K562 (cell line): ENCODE measurements around the gene REG3G. TPM values are rescaled to one million over a fixed set of nuclear protein-coding genes. Genes with fewer than 3 reads are reported as not detected.

Experiments used
- ATAC-seq: fragments of 200-7000 bp; cut with Tn5 transposase; 3 replicates; pipeline ENCODE4 v1.9.1; 2020; ENCODE audit warnings: moderate library complexity
- BruUV-seq: library from RNA; stranded (reverse); fragments of 400-500 nt; replicated peaks from 2 replicates; lab custom pipeline; 2021; lab: Mats Ljungman, UMichigan
- CTCF ChIA-PET: fragments of 300-600 bp; formaldehyde crosslinking; extraction: SDS; loops from one replicate; lab custom pipeline; 2021; ENCODE audit warnings: low intra/inter-chr PET ratio; lab: Yijun Ruan, JAX
- POLR2A ChIA-PET: fragments of 300-600, 350-650 bp; sonication (Branson Sonifier 250); formaldehyde crosslinking; extraction: SDS; loops from one replicate; lab custom pipeline; 2021; ENCODE audit warnings: antibody characterized with exemption, inconsistent platforms; lab: Yijun Ruan, JAX
- DNase-seq, 4 experiments: peaks; one replicate each; pipeline versions ENCODE4 v3.0.0 to v3.0.0-alpha.2; 2011 to 2018; ENCODE audit warnings: low spot score in 3 of 4, mixed read lengths in 3 of 4; ENCODE audit errors: extremely low read depth in 1 of 4
- FAIRE-seq: peaks from 2 replicates; lab custom pipeline; 2011; peaks lifted over from hg19 to GRCh38; lab: Jason Lieb, UNC
- H2AFZ ChIP-seq: 2 replicates; pipeline ENCODE4 v1.6.0; 2011; ENCODE audit warnings: low read depth, low read length, control low read depth, inconsistent platforms
- H3K27ac ChIP-seq: fragments of 200-600 bp; 3 replicates; pipeline ENCODE4 v1.8.0; 2011; ENCODE audit warnings: low read depth, mild to moderate bottlenecking, control low read depth, inconsistent platforms, low read length, moderate library complexity, mixed read lengths; ENCODE audit errors: extremely low read depth
- H3K27me3 ChIP-seq, 2 experiments: fragments of 300-600 bp in 1 of 2; 2 replicates in 1 of 2; 3 replicates in 1 of 2; pipeline versions ENCODE4 v1.6.0 to v1.8.0; 2011; ENCODE audit warnings: inconsistent platforms in 2 of 2, low read length in 2 of 2, mild to moderate bottlenecking in 1 of 2, mixed read lengths in 1 of 2, moderate library complexity in 1 of 2; ENCODE audit not compliant: control insufficient read depth in 2 of 2, insufficient read depth in 2 of 2
- H3K36me3 ChIP-seq: fragments of 300-600 bp; 3 replicates; pipeline ENCODE4 v1.8.0; 2011; ENCODE audit warnings: mild to moderate bottlenecking, low read length, inconsistent platforms; ENCODE audit not compliant: control insufficient read depth, insufficient read depth
- H3K4me1 ChIP-seq, 2 experiments: fragments of 200-600 bp in 1 of 2; replicated peaks in 1 of 2; 2 replicates in 1 of 2; 3 replicates in 1 of 2; pipeline versions ENCODE4 v1.5.1 to v1.8.0; 2011; ENCODE audit warnings: inconsistent platforms in 2 of 2, low read length in 2 of 2, mild to moderate bottlenecking in 1 of 2, mixed read lengths in 1 of 2, moderate library complexity in 1 of 2; ENCODE audit not compliant: control insufficient read depth in 2 of 2, insufficient read depth in 2 of 2
- H3K4me2 ChIP-seq: 2 replicates; pipeline ENCODE4 v1.6.1; 2011; ENCODE audit warnings: low read length, control low read depth, inconsistent platforms, mixed read lengths; ENCODE audit not compliant: insufficient read depth
- H3K4me3 ChIP-seq: fragments of 200-600 bp; sonication (generic), shearing (Covaris generic); 2 replicates; pipeline ENCODE4 v1.5.1; 2016; ENCODE audit warnings: control low read depth, inconsistent platforms
- H3K79me2 ChIP-seq: fragments of 200-600 bp; 3 replicates; pipeline ENCODE4 v1.8.0; 2011; ENCODE audit warnings: low read length, inconsistent platforms; ENCODE audit not compliant: control insufficient read depth, insufficient read depth
- H3K9ac ChIP-seq, 2 experiments: 2 replicates each; pipeline versions ENCODE4 v1.6.0 to v1.6.1; 2011; ENCODE audit warnings: low read depth in 2 of 2, low read length in 2 of 2, control low read depth in 1 of 2, inconsistent platforms in 1 of 2, mild to moderate bottlenecking in 1 of 2, mixed read lengths in 1 of 2; ENCODE audit not compliant: insufficient read depth in 1 of 2
- H3K9me1 ChIP-seq: one replicate; pipeline ENCODE4 v1.6.0; 2011; ENCODE audit warnings: inconsistent platforms, mild to moderate bottlenecking, low read length, moderate library complexity; ENCODE audit not compliant: control insufficient read depth, insufficient read depth
- H3K9me3 ChIP-seq: replicated peaks from 2 replicates; pipeline ENCODE4 v1.5.1; 2011; ENCODE audit warnings: low read depth, low read length, inconsistent platforms; ENCODE audit not compliant: control insufficient read depth, insufficient read depth
- H4K20me1 ChIP-seq: replicated peaks from 2 replicates; pipeline ENCODE4 v1.6.1; 2011; ENCODE audit warnings: low read length, inconsistent platforms, mixed read lengths; ENCODE audit not compliant: control insufficient read depth, insufficient read depth
- FIP1L1 ChIP-seq: fragments of 200-400 bp; formaldehyde crosslinking; IDR thresholded peaks from 2 replicates; pipeline ENCODE4 v1.6.1; 2018; ENCODE audit warnings: mild to moderate bottlenecking, low read depth, low read length; ENCODE audit not compliant: poor library complexity, severe bottlenecking
- NFRKB ChIP-seq: fragments of 450-650 bp; IDR thresholded peaks from 2 replicates; pipeline ENCODE4 v1.6.1; 2016; ENCODE audit warnings: low read depth
- ZNF347 ChIP-seq: fragments of 450-650 bp; formaldehyde crosslinking; IDR thresholded peaks from 2 replicates; pipeline ENCODE4 v1.4.0; 2020; ENCODE audit warnings: low read depth, mild to moderate bottlenecking, moderate library complexity
- ZNF830 ChIP-seq: fragments of 250-450 bp; sonication (Bioruptor Pico); IDR thresholded peaks from 2 replicates; pipeline ENCODE4 v1.5.0; 2021; ENCODE audit warnings: mild to moderate bottlenecking
- WGBS: fragments of 100-300 bp; shearing (Covaris generic); methylation state at CpG from one replicate; pipeline ENCODE4 v1.1.6; 2016; ENCODE audit warnings: low coverage, mixed read lengths; ENCODE audit not compliant: insufficient coverage; ENCODE audit errors: missing lambda C conversion rate; 5-methylcytosine and 5-hydroxymethylcytosine counted together
- in situ Hi-C: fragments of 300-500 bp; cut with MboI; formaldehyde crosslinking; loops from 4 replicates; pipeline ENCODE4 v1.15.0; 2018; ENCODE audit warnings: inconsistent platforms, mixed read lengths
- intact Hi-C: fragments of 100-400 bp; cut with micrococcal nuclease; formaldehyde crosslinking; loops from 2 replicates; pipeline ENCODE4 v1.14.2; 2022
- polyA plus RNA-seq, 8 experiments: library from polyadenylated mRNA; depleted of rRNA in 4 of 8; stranded (reverse) in 5 of 8; unstranded in 3 of 8; fragments of >200 nt; fragmentation: Nextera tagmentation in 2 of 8; fragmentation: Illumina TruSeq in 1 of 8; extraction: Ambion mirVana in 2 of 8; extraction: Trizol in 1 of 8; gene quantifications; 2 replicates each; pipeline versions ENCODE4 v1.2.1 to v1.2.3, GENCODE V29; 2011 to 2014; ENCODE audit warnings: inconsistent platforms in 1 of 8, missing spikeins in 1 of 8
- total RNA-seq, 7 experiments: library from RNA; depleted of rRNA in 6 of 7; stranded (reverse); fragments of >200 nt in 6 of 7; fragmentation: Illumina TruSeq in 2 of 7; extraction: Trizol in 2 of 7; gene quantifications; 2 replicates each; pipeline versions ENCODE4 v1.2.1 to v1.2.3, GENCODE V29; 2011 to 2021; ENCODE audit warnings: low replicate concordance in 1 of 7
- TF ChIP-seq, protein P1 (sequence below): fragments of 450-650 bp; IDR thresholded peaks from 2 replicates; pipeline ENCODE4 v1.6.1; 2014; ENCODE audit warnings: low read depth, mild to moderate bottlenecking, moderate library complexity, borderline replicate concordance

REG3G gene
- total and polyA plus RNA-seq, 9 of the 15 experiments (the other 6 are each of a cell fraction or from before 2014, with no cell fraction given) = not detected

DNA sequence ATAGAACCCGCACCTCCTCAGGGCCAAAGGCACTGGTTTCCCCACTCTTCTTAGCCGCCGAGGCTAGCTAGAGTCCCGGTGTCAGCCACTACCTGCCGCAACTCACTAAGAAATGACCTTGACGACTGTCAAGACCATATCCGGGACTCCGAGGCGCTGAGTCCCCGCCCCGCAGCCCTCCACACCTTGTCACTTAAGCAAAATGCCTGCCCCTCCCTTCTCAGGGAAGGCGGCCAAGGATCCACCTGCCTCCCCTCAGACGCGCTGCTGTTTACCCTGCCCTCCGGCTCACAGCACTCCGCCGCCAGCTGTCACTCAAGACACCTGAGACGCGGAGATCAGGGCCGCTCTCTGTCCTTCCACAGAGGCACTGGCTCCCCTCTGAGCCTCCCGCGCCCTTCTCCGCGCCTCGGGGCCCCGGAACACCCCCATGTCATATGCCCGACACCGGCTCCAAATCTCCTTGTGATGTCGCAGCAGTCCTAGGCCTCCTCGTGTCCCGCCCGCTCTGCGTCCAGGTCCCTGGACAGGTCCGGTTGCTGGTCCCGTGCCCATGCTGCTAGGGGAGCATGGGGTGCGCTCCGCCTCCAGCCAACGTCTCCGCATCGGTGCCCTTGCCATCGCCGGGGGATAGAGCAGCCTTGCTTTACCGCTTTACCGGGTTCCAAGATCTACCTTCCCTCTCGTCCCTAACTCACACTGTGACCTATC, 32.5 kb upstream of the REG3G start:
- FAIRE-seq (no peak), DNase-seq (no peak), ATAC-seq (no peak; the same call in 2 of the 3 replicates)
- in situ Hi-C loops = no loop called here
- ChIA-PET CTCF (no interaction called here), POLR2A (no interaction called here)
- H3K9me1 ChIP-seq = no peaks in the 10 kb centered on the region
- TF ChIP-seq FIP1L1 (no peak), ZNF347 (no peak), ZNF830 (CRISPR knock-in tag) (no peak), NFRKB (no peak)
- TF ChIP-seq, protein P1, sequence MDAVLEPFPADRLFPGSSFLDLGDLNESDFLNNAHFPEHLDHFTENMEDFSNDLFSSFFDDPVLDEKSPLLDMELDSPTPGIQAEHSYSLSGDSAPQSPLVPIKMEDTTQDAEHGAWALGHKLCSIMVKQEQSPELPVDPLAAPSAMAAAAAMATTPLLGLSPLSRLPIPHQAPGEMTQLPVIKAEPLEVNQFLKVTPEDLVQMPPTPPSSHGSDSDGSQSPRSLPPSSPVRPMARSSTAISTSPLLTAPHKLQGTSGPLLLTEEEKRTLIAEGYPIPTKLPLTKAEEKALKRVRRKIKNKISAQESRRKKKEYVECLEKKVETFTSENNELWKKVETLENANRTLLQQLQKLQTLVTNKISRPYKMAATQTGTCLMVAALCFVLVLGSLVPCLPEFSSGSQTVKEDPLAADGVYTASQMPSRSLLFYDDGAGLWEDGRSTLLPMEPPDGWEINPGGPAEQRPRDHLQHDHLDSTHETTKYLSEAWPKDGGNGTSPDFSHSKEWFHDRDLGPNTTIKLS = no peak
- no peak overlapping the region for H3K4me3 ChIP-seq
- no peak overlapping the region for H2AFZ ChIP-seq
- no TSS peak for BruUV-seq
- H3K36me3 ChIP-seq = no peaks in the 10 kb centered on the region
- no peak overlapping the region for H3K4me2 ChIP-seq
- H3K79me2 ChIP-seq = no peaks in the 10 kb centered on the region
- H3K4me1 ChIP-seq = no peaks in the 10 kb centered on the region
- 8% methylated on average over 41 of the region's 45 CpGs for WGBS
- no peak overlapping the region for H3K9ac ChIP-seq
- H3K27me3 ChIP-seq = peaks cover 0 to 21% of the 10 kb centered on the region in 2 experiments; a peak in 2 of 5 replicates
- H3K9me3 ChIP-seq = no peaks in the 10 kb centered on the region
- H4K20me1 ChIP-seq = no peaks in the 10 kb centered on the region
- no peak overlapping the region for H3K27ac ChIP-seq
- intact Hi-C loops = loop anchor here (10.0 kb wide), 1 partner anchor 892 kb away; no protein-coding TSS in a partner anchor
